ENCODE results near the gene FAXC. TPM values are rescaled to one million over a fixed set of nuclear protein-coding genes. Genes with fewer than 3 reads are reported as not detected.

The FAXC gene
- total RNA-seq, 1 donor from 2014 or later: 23.0 TPM

- H3K4me1 ChIP-seq: no peaks in the 10 kb centered on the region
- H3K9me3 ChIP-seq (ENCODE audit: low read depth): no peaks in the 10 kb centered on the region
- H3K4me2 ChIP-seq: no peak overlapping the region
- Mint-ChIP-seq H3K4me3 (no peak overlapping the region), H3K36me3 (peaks cover 2% of the 10 kb centered on the region), H3K27me3 (ENCODE audit: insufficient read depth, low read depth) (no peaks in the 10 kb centered on the region), H3K27ac (no peak overlapping the region), H3K9me3 (no peaks in the 10 kb centered on the region), H3K4me1 (no peaks in the 10 kb centered on the region)
- H3K27me3 ChIP-seq: no peaks in the 10 kb centered on the region
- H3F3A ChIP-seq (ENCODE audit: low read depth): no peaks in the 10 kb centered on the region
- H3K9ac ChIP-seq: peak overlapping the region; percentile 20
- no peak for TF ChIP-seq EZH2phosphoT487 (IDR thresholded peaks at IDR 0.05)
- TF ChIP-seq EZH2 (IDR thresholded peaks at IDR 0.05): no peak
- no peak for TF ChIP-seq CTCF (IDR thresholded peaks at IDR 0.05)
- no peaks in the 10 kb centered on the region for H3K36me3 ChIP-seq
- H3K4me3 ChIP-seq: no peak overlapping the region
- no peaks in the 10 kb centered on the region for H3K79me2 ChIP-seq (ENCODE audit: low read depth)
- no peak overlapping the region for H3K27ac ChIP-seq
- no peak overlapping the region for H2AFZ ChIP-seq (replicated peaks)
- DNase-seq (ENCODE audit: low spot score): no peak
- no peaks in the 10 kb centered on the region for H4K20me1 ChIP-seq (ENCODE audit: low read depth)
These were observed 29.2 kb upstream of the FAXC start for GRCh38 chr6:99378636-99379035.

GRCh38 chr6:99369533-99369932 is 20.1 kb upstream of the FAXC start:
- Histone ChIP-seq H3K4me3 (no peak overlapping the region), H3K4me2 (peak overlapping the region; percentile 54), H3K79me2 (ENCODE audit: low read depth) (no peaks in the 10 kb centered on the region), H3K27ac (no peak overlapping the region), H3F3A (ENCODE audit: low read depth) (no peaks in the 10 kb centered on the region), H3K9me3 (ENCODE audit: low read depth) (no peaks in the 10 kb centered on the region), H3K9ac (no peak overlapping the region), H2AFZ (replicated peaks) (no peak overlapping the region), H3K36me3 (no peaks in the 10 kb centered on the region), H3K27me3 (no peaks in the 10 kb centered on the region), H3K4me1 (peaks cover 11% of the 10 kb centered on the region), H4K20me1 (ENCODE audit: low read depth) (no peaks in the 10 kb centered on the region)
- H3K36me3 Mint-ChIP-seq: no peaks in the 10 kb centered on the region
- peaks cover 9% of the 10 kb centered on the region for H3K4me1 Mint-ChIP-seq
- H3K27me3 Mint-ChIP-seq (ENCODE audit: insufficient read depth, low read depth): no peaks in the 10 kb centered on the region
- TF ChIP-seq CTCF (IDR thresholded peaks at IDR 0.05) (peak; percentile 16), EZH2phosphoT487 (IDR thresholded peaks at IDR 0.05) (no peak), EZH2 (IDR thresholded peaks at IDR 0.05) (no peak)
- H3K4me3 Mint-ChIP-seq: no peak overlapping the region
- DNase-seq (ENCODE audit: low spot score): peak; percentile 65
- H3K9me3 Mint-ChIP-seq: no peaks in the 10 kb centered on the region
- H3K27ac Mint-ChIP-seq: no peak overlapping the region

- no peaks in the 10 kb centered on the region for H3K79me2 ChIP-seq (ENCODE audit: low read depth)
- no peak for DNase-seq (ENCODE audit: low spot score)
- H3K9me3 ChIP-seq (ENCODE audit: low read depth): no peaks in the 10 kb centered on the region
- H3K27me3 ChIP-seq: no peaks in the 10 kb centered on the region
- TF ChIP-seq EZH2phosphoT487 (IDR thresholded peaks at IDR 0.05) (no peak), CTCF (IDR thresholded peaks at IDR 0.05) (no peak), EZH2 (IDR thresholded peaks at IDR 0.05) (no peak)
- no peak overlapping the region for H3K4me2 ChIP-seq
- Mint-ChIP-seq H3K4me3 (no peak overlapping the region), H3K27me3 (ENCODE audit: insufficient read depth, low read depth) (peaks cover 4% of the 10 kb centered on the region), H3K9me3 (no peaks in the 10 kb centered on the region), H3K36me3 (no peaks in the 10 kb centered on the region), H3K4me1 (peaks cover 9% of the 10 kb centered on the region), H3K27ac (no peak overlapping the region)
- H3F3A ChIP-seq (ENCODE audit: low read depth): no peaks in the 10 kb centered on the region
- H3K9ac ChIP-seq: no peak overlapping the region
- no peak overlapping the region for H3K27ac ChIP-seq
- no peaks in the 10 kb centered on the region for H4K20me1 ChIP-seq (ENCODE audit: low read depth)
- H3K4me3 ChIP-seq: no peak overlapping the region
- no peak overlapping the region for H2AFZ ChIP-seq (replicated peaks)
- H3K36me3 ChIP-seq: no peaks in the 10 kb centered on the region
- peaks cover 11% of the 10 kb centered on the region for H3K4me1 ChIP-seq
These were observed 17.4 kb upstream of the FAXC start for GRCh38 chr6:99366852-99367251.

Measured in neural progenitor cell (in vitro differentiated cells).